H7 (cell line): Measurements from ENCODE around the gene ZNF740. TPM values are rescaled to one million over a fixed set of nuclear protein-coding genes. Genes with fewer than 3 reads are reported as not detected.

Source experiments
- DNase-seq: peaks from one replicate; pipeline ENCODE4 v3.0.0; 2012
- H3K27me3 ChIP-seq: 2 replicates; pipeline ENCODE4 v1.6.0; 2011; ENCODE audit warnings: mild to moderate bottlenecking, low read length; ENCODE audit not compliant: control insufficient read depth, insufficient read depth
- H3K36me3 ChIP-seq: replicated peaks from 2 replicates; pipeline ENCODE4 v1.5.1; 2011; ENCODE audit warnings: low read length; ENCODE audit not compliant: control insufficient read depth, insufficient read depth
- H3K4me3 ChIP-seq: 2 replicates; pipeline ENCODE4 v1.5.1; 2011; ENCODE audit warnings: low read depth, mild to moderate bottlenecking, control low read depth, low read length, moderate library complexity; ENCODE audit not compliant: insufficient read depth
- total RNA-seq: library from RNA; depleted of rRNA; stranded (reverse); fragments of >200 nt; shearing (Covaris generic); gene quantifications from 2 replicates; pipeline ENCODE4 v1.2.3, GENCODE V29; 2014

ZNF740 gene
- total RNA-seq, 1 experiment from 2014 or later = 9.1 TPM

DNA sequence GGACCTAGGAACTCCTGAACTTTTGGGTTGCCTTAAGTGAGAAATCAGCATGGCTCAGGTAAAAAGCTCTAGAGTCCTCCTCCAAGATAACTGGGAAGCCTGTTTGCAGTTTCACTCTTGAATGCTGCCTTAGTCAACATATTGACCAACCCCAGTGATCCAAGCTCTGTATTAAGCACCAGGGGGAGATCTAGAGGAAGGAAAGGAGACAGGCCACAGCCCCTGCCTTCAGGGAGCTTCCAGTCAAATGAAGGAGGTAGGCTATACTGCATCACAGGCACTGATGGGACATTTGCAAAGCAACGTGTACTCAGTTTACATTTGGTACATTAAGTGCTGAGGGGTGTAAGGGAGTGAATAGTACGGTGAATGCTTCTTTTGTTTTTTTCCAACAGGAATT is 1.4 kb downstream of the ZNF740 start:
- Histone ChIP-seq H3K4me3 (no peak overlapping the region), H3K36me3 (peaks cover 14% of the 10 kb centered on the region), H3K27me3 (peaks cover 16% of the 10 kb centered on the region)
- DNase-seq = no peak

DNA sequence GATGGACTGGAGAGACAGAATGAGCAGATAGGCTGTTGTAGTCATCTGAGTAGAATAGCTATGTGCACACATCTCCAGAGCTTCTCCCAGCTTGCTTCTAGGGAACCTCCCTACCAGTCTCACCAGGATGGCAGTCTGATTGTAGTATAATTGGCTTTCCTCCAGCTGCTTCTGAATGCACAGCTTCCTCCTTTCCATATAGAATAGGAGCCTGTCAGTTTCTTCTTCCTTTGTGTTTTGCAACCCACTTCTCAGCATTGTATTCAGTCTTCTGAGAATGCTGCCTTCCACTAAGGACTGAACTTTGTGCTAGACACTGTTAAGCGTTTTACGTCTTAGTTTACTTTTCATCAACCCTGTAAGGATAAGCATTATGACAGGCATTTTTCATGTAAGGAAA is 2.4 kb downstream of the ZNF740 start:
- peaks cover 19% of the 10 kb centered on the region for H3K36me3 ChIP-seq
- no peak overlapping the region for H3K4me3 ChIP-seq
- H3K27me3 ChIP-seq = peaks cover 7% of the 10 kb centered on the region; the same call in 1 of the 2 replicates
- DNase-seq = no peak

DNA sequence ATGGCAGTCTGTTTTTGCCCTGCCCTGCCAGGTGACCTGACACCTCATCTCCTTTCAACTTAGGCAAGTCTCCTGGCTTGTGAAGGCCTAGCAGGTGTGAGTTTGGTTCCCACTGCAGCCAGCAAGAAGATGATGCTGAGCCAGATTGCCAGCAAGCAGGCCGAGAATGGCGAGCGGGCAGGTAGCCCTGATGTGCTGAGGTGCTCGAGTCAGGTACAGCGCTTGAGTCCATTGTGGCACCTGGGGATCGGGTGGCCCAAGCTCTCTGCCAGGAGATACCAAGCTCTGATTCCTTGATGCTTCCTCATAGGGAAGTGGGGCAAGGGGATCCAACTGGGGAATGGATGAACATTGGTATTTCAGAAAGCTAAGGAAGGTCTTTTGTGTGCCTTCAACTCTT is 4.3 kb downstream of the ZNF740 start:
- Histone ChIP-seq H3K27me3 (no peaks in the 10 kb centered on the region), H3K4me3 (no peak overlapping the region), H3K36me3 (peaks cover 19% of the 10 kb centered on the region)
- no peak for DNase-seq

DNA sequence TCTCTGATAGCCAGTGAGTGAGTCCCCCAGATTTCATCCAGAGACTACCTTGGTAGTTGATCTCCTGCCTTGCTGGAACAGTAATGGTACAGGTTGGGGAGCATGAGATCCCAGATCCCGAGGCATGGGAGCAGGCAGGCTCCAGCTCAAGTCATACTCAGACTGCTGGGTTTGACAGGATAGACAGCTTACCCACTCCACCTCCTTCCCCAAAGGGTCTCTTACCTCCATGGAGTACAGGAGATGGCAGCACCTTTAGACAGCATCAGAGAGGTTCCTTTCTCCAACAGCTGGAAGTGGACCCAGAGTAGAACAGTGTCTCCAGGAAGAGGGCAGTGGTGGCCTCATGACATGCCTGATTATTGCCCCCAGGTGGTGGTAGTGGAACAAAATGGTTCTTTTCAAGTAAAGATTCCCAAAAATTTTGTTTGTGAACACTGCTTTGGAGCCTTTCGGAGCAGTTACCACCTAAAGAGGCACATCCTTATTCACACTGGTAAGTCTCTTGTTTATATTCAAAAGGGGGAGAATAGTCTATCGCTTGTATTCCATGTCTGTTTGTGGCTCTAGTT is 5.1 kb downstream of the ZNF740 start:
- no peak for DNase-seq
- no peak overlapping the region for H3K4me3 ChIP-seq
- peaks cover 19% of the 10 kb centered on the region for H3K36me3 ChIP-seq
- H3K27me3 ChIP-seq = no peaks in the 10 kb centered on the region

DNA sequence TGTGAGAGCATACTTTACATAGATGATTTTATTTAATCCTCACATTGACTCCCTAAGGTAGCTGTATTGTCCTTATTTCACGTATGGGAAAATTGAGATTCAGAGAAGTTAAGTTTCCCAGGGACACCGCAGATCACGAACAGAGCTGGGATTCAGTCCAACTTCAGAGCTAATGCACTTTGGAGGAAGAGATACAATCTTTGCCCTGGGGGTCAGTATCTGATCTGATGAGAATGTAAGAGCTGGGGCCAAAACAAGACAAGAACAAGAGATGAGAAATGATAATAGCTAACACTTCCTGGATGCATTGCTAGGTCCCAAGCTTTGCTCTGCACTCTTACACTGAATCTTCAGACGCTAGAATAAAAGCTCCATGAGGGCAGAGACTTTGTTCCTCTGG is 6.2 kb downstream of the ZNF740 start:
- DNase-seq = no peak
- peaks cover 18% of the 10 kb centered on the region for H3K36me3 ChIP-seq
- H3K4me3 ChIP-seq = no peak overlapping the region
- no peaks in the 10 kb centered on the region for H3K27me3 ChIP-seq

DNA sequence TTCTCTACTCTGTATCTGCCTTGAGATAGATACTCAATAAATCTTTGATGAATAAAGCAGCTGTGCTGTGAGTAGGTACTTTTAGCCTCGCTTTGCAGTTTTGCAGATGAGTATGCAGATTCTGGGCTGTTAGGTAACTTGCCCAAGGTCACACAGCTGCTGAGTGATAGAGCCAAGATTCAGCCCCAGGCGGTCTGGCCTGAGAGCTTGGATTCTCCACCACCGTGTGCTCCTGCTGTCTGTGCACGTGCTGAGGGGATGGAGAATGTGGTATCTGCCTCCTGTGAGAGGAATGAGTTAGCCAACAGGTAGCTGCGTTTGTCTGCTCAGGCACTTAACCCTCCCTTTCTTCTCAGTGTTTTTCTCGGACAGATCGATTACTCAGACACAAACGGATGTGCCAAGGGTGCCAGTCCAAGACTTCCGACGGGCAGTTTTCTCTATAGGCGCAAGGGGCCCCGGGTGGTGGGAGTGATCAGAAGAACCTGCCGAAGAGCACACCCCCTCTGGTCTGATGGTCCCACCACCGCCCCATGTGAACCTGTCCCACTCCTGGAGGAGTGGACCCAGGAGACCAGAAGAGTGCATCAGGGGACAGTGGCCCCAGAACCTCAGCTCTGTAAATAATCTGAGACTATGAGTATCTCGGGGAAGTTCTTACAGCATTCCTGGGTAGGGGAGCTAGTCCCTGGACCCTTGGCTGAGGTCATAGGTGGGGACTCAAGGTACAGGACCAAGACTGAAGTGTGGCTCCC is 6.8 kb downstream of the ZNF740 start:
- no peaks in the 10 kb centered on the region; the same call in 1 of the 2 replicates for H3K27me3 ChIP-seq
- no peak for DNase-seq
- no peak overlapping the region for H3K4me3 ChIP-seq
- H3K36me3 ChIP-seq = peaks cover 17% of the 10 kb centered on the region

DNA sequence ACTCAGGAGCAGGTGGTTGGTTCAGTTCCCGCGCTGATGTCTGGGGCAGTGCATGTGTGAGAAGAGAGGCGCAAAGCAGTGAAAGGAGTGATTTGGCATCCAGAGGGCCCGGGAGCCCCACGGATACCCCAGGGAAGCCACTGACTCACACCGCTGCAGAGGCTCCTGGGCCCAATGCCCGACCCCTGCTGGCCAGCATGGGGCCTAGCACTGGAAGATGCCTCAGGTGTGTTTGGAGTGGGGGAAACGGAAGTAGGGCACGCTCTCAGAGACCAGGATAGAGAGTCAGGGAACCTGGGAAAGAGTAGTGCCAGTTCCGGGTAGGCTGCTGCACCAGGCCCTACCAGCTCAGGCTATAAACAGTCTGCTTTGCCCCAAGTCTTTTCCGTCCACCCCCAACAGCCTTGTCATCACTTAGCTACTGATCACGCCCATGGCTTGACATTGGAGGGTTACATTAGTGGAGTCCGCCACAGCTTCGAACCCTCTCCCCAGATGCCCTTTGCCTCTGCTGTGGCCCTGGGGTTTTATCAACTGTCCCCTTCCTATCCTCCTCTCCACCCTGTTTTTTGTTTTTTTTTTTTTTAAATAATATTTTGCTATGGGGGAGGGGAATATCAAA is 9.7 kb downstream of the ZNF740 start:
- Histone ChIP-seq H3K36me3 (peaks cover 13% of the 10 kb centered on the region), H3K4me3 (no peak overlapping the region), H3K27me3 (peaks cover 19% of the 10 kb centered on the region)
- peak; percentile 94 for DNase-seq

DNA sequence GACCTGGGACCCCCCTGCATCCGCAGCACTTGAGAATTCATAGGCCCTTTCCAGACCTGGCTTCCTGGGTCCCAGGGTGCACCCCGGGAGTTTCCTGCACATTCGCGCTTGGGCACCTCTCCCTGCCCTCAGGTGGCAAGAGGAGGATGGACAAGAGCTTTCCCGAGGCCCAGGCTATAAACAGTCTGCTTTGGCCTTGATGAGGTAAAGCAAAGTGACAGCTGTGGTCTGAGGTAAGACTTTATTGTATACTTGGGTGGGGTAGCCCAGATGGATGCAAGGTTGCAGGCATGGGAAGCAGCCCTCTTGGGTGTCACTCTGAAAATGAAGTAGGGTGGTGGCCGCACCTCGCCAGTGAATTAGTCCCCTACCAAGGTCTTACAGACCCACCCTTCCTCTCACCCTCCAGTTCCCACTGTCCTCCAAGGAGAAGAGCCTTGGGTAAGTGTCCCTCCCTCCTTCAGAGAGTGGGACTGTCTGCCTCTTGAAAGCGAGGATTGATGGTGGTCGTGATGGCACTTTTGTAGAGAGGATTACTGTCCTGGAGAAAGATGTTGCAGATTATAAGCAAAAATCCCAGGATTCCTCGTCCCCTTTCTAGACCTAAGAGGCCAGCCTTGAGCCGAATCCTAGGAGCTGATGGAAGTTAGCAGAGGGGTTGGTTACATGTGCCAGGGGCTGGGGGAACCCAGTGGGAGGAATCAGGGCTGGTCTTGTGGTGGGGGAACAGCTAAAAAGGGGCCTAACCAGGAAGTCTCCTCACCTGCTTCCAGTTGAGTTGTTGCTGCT is 10.8 kb downstream of the ZNF740 start:
- H3K36me3 ChIP-seq = peaks cover 9% of the 10 kb centered on the region
- no peak for DNase-seq
- H3K4me3 ChIP-seq = no peak overlapping the region

DNA sequence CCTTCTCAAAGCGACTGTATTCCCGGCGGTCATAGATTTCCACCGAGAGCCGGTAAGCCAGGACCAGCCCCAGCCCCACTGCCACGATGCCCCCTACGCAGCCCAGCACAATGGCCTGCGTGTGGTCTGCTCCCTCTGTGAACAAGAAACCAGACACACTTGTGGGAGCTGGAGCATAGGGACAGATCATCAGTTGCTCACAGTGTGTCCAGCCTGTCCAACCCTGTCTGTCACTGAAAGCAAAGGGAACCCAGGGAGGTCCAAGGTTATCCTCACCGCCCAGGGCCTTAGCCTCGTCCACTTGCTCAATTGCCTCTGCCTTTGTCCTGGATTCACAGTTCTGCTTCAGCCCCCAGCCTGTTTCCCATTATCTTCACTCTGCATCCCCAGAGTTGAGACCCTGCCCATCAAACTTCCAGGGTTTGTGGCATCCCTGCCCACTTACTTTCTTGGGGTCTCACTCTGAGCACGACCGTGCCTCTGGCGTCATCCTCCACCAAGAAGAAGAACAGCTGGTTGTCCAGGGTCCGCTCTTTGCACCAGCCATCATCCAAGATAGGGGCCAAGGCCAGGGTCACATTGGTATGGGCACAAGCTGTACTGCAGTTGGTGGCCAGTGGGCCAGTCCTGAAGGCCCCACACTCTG is 11.5 kb downstream of the ZNF740 start:
- no peak overlapping the region for H3K4me3 ChIP-seq
- DNase-seq = no peak
- H3K36me3 ChIP-seq = peaks cover 6% of the 10 kb centered on the region

More for the DNA sequence above, 10.8 kb downstream of the ZNF740 start:
- peaks cover 27% of the 10 kb centered on the region for H3K27me3 ChIP-seq

DNA sequence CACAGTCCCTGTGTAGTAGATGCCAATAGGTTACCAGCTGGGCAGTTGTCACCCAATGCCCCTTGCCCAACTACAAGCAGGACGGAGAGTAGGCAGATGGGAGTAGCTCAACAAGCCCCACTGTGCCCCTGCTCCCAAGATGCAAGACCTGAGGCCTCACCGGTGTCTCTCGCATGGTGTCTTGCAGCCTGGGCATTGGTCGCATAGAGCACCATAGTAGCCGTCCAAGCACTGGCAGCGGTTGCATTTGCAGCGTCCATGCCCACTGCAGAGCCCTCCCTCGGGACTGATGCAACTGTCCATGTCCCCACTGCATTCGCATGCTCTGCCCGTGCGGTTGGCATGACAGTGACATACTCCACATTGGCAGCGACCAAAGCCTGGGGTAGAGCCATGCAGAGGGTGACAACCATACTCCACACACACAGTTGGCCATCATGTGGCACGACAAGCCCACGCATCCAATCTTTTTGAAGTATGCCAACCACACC is 12.1 kb downstream of the ZNF740 start:
- DNase-seq = no peak
- Histone ChIP-seq H3K36me3 (0 out of 2 replicates have a peak, but pooled peaks cover 2% of the 10 kb centered on the region), H3K4me3 (no peak overlapping the region), H3K27me3 (peaks cover 38% of the 10 kb centered on the region)

More for the DNA sequence above, 11.5 kb downstream of the ZNF740 start:
- H3K27me3 ChIP-seq = peaks cover 32% of the 10 kb centered on the region

DNA sequence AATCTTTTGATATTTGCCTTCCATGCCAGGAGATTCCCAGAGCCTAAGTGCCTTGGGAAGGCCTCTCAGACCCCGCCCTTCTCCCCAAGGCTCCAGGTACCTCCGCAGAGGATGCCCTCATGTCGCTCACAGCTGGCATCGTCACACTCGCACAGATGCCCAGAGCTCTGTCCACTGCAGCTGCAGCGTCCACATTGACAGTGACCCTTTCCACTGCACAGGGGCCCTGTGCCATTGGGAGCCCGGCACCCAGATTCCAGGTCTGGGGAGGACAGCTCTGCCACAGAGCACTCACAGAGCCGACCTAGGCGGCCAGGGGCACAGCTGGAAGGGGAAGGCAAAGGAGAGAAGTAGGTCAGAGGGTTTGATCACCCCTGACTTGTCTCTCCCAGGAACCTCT is 12.5 kb downstream of the ZNF740 start:
- peaks cover 40% of the 10 kb centered on the region for H3K27me3 ChIP-seq
- no peak for DNase-seq
- H3K36me3 ChIP-seq = no peaks in the 10 kb centered on the region
- no peak overlapping the region for H3K4me3 ChIP-seq

DNA sequence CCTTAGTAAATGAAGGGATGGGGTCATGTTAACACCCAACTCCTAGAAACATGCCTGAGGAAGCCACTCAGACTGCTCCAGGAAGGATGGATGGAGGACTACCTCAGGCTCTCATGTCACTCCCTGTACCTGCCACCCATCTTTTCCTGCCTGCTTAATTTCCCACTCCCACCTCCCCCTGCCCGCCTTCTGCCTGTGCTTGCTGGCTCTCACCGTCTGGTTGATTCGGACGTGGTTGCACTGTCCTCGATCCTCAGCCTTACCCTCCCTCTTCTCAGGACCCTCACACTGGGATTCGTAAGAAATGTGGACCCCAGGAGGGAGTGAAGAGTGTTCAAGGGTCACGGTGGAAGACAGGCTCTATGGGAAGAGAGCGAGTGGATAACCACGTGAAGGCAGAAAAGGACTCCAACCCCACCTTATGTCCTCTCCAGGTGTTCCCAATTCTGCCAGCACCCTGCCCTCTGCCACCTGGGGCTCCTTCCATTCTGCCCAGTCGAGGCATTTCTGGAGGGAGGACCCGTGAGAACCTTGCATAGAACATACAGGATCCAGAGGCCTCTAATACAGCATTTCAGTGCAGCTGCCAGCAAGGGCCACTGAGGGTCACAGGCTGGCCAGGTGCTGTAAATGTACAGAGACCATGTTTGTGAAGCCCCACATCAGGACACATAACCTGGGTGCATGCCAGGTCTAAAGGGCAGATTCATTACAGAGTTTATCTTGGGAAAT is 13.6 kb downstream of the ZNF740 start:
- DNase-seq = no peak
- H3K36me3 ChIP-seq = no peaks in the 10 kb centered on the region
- peaks cover 50% of the 10 kb centered on the region for H3K27me3 ChIP-seq
- no peak overlapping the region for H3K4me3 ChIP-seq

DNA sequence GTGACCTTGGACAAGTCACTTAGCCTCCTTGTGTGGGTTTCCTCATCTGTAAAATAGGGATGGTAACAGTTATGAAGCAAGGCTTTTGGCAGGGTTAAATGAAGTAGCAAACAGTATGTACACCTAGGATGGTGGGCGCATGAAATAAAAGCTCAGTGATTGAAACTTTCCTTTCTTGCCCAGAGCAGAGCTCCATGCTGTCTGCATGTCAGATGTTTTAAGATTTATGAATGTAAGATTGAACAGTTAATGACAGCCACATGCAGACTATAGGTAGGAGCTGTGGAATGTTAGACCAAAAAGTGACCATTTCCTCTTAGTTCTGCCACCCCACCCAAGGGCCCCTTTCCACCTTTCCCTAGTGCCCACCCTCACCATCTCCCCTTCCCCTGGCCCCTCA is 14.5 kb downstream of the ZNF740 start:
- H3K4me3 ChIP-seq = no peak overlapping the region
- DNase-seq = no peak
- peaks cover 52% of the 10 kb centered on the region for H3K27me3 ChIP-seq
- no peaks in the 10 kb centered on the region for H3K36me3 ChIP-seq
